GM23338 (cell line): ENCODE data around the gene GRM8.

Source experiments
- CREB1 ChIP-seq: fragments of 250-450 bp; sonication (Bioruptor Pico); IDR thresholded peaks from 2 replicates; pipeline ENCODE4 v1.5.0; 2020; ENCODE audit warnings: low read depth, mild to moderate bottlenecking, moderate library complexity
- EZH2 ChIP-seq: fragments of 200-600 bp; sonication (generic); IDR thresholded peaks from one replicate; pipeline ENCODE4 v1.8.0; 2017; ENCODE audit warnings: antibody characterized with exemption, mild to moderate bottlenecking, low read depth; ENCODE audit not compliant: unreplicated experiment
- JUNB ChIP-seq: IDR thresholded peaks from one replicate; pipeline ENCODE4 v1.6.1; 2016; ENCODE audit warnings: antibody characterized with exemption; ENCODE audit not compliant: unreplicated experiment
- TF ChIP-seq, protein P1 (sequence below): IDR thresholded peaks from one replicate; pipeline ENCODE4 v1.6.1; 2018; ENCODE audit warnings: antibody characterized with exemption; ENCODE audit not compliant: unreplicated experiment
- TF ChIP-seq, protein P2 (sequence below), 2 experiments: fragments of 200-600 bp in 1 of 2; sonication (generic) in 1 of 2; conservative IDR thresholded peaks; 2 replicates each; pipeline versions ENCODE4 v1.5.1 to v1.6.1; 2016 to 2017; ENCODE audit warnings: antibody characterized with exemption in 2 of 2, low read depth in 2 of 2, mild to moderate bottlenecking in 2 of 2, moderate library complexity in 1 of 2
- TF ChIP-seq, protein P3 (sequence below): IDR thresholded peaks from 2 replicates; pipeline ENCODE4 v1.6.1; 2016; ENCODE audit warnings: antibody characterized with exemption

DNA sequence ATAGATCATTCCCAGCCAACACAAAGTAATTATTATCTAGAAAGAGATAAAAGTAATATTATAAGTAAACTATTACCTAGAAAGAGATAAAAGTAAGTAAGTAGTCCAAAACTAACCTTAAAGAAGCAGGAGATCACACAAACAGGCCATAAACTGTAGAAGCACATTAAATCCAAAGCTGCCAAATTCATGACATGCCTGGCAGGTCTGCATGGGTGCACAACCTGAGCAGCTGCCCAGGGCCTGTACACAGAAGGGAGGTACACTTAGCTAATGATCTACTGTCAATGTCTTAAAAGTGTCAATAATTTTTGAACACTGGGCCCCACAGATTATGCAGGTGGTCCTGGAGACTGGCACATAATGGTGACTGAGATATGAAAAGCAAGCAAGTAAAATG is 196.5 kb downstream of the GRM8 start:
- TF ChIP-seq, protein P1, sequence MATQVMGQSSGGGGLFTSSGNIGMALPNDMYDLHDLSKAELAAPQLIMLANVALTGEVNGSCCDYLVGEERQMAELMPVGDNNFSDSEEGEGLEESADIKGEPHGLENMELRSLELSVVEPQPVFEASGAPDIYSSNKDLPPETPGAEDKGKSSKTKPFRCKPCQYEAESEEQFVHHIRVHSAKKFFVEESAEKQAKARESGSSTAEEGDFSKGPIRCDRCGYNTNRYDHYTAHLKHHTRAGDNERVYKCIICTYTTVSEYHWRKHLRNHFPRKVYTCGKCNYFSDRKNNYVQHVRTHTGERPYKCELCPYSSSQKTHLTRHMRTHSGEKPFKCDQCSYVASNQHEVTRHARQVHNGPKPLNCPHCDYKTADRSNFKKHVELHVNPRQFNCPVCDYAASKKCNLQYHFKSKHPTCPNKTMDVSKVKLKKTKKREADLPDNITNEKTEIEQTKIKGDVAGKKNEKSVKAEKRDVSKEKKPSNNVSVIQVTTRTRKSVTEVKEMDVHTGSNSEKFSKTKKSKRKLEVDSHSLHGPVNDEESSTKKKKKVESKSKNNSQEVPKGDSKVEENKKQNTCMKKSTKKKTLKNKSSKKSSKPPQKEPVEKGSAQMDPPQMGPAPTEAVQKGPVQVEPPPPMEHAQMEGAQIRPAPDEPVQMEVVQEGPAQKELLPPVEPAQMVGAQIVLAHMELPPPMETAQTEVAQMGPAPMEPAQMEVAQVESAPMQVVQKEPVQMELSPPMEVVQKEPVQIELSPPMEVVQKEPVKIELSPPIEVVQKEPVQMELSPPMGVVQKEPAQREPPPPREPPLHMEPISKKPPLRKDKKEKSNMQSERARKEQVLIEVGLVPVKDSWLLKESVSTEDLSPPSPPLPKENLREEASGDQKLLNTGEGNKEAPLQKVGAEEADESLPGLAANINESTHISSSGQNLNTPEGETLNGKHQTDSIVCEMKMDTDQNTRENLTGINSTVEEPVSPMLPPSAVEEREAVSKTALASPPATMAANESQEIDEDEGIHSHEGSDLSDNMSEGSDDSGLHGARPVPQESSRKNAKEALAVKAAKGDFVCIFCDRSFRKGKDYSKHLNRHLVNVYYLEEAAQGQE, result no peak
- TF ChIP-seq, protein P2, sequence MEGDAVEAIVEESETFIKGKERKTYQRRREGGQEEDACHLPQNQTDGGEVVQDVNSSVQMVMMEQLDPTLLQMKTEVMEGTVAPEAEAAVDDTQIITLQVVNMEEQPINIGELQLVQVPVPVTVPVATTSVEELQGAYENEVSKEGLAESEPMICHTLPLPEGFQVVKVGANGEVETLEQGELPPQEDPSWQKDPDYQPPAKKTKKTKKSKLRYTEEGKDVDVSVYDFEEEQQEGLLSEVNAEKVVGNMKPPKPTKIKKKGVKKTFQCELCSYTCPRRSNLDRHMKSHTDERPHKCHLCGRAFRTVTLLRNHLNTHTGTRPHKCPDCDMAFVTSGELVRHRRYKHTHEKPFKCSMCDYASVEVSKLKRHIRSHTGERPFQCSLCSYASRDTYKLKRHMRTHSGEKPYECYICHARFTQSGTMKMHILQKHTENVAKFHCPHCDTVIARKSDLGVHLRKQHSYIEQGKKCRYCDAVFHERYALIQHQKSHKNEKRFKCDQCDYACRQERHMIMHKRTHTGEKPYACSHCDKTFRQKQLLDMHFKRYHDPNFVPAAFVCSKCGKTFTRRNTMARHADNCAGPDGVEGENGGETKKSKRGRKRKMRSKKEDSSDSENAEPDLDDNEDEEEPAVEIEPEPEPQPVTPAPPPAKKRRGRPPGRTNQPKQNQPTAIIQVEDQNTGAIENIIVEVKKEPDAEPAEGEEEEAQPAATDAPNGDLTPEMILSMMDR (conservative IDR thresholded peaks at IDR 0.05; ENCODE audit: low read depth in 2 of 2), result no peak
- TF ChIP-seq JUNB, result no peak
- no peak for TF ChIP-seq EZH2
- no peak for TF ChIP-seq CREB1 (CRISPR knock-in tag)
- TF ChIP-seq, protein P3, sequence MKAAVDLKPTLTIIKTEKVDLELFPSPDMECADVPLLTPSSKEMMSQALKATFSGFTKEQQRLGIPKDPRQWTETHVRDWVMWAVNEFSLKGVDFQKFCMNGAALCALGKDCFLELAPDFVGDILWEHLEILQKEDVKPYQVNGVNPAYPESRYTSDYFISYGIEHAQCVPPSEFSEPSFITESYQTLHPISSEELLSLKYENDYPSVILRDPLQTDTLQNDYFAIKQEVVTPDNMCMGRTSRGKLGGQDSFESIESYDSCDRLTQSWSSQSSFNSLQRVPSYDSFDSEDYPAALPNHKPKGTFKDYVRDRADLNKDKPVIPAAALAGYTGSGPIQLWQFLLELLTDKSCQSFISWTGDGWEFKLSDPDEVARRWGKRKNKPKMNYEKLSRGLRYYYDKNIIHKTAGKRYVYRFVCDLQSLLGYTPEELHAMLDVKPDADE, result no peak
